PFSK-1 (cell line): ENCODE measurements around the gene FRAT1.

Experiments used
- FOXP2 ChIP-seq: optimal IDR thresholded peaks from 2 replicates; pipeline ENCODE3; 2011; ENCODE audit warnings: borderline replicate concordance, control low read depth, inconsistent platforms; ENCODE audit not compliant: insufficient read depth; ENCODE audit errors: extremely low read length, extremely low read depth
- POLR2AphosphoS5 ChIP-seq: IDR thresholded peaks from 2 replicates; pipeline ENCODE4 v1.6.1; 2012; ENCODE audit warnings: low read depth, mild to moderate bottlenecking, control low read depth, low read length, moderate library complexity
- SIN3A ChIP-seq: IDR thresholded peaks from 2 replicates; pipeline ENCODE4 v1.6.1; 2012; ENCODE audit warnings: mild to moderate bottlenecking, low read length, moderate library complexity, borderline replicate concordance; ENCODE audit not compliant: insufficient read depth
- TAF1 ChIP-seq: IDR thresholded peaks from 2 replicates; pipeline ENCODE4 v1.6.1; 2012; ENCODE audit warnings: low read length, control low read depth, borderline replicate concordance; ENCODE audit not compliant: insufficient read depth
- TF ChIP-seq, protein P1 (sequence below), 2 experiments: IDR thresholded peaks; 2 replicates each; pipeline versions ENCODE4 v1.6.1 to v1.8.0; 2011 to 2012; ENCODE audit warnings: low read depth in 2 of 2, low read length in 2 of 2, control low read depth in 1 of 2, inconsistent platforms in 1 of 2, mild to moderate bottlenecking in 1 of 2, moderate library complexity in 1 of 2; ENCODE audit not compliant: insufficient read depth in 1 of 2

FRAT1 gene

DNA sequence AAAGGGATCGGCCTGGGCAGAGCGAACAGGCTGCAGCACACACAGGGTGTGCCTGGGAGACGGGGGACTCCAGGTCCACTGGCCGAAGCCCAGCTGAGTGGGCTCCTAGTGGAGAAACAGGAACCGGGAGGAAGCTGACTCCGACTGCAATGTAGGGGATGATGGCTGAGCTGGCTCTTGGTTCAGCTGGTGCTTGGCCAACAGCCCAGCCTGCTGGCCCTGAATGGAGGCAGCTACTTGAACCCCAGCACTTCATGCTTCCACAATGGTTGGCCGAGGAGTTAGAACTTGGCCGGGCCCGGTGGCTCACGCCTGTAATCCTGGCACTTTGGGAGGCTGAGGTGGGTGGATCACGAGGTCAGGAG is 42.4 kb downstream of the FRAT1 start:
- TF ChIP-seq FOXP2 = no peak
- no peak for TF ChIP-seq SIN3A
- TF ChIP-seq POLR2AphosphoS5 = no peak

DNA sequence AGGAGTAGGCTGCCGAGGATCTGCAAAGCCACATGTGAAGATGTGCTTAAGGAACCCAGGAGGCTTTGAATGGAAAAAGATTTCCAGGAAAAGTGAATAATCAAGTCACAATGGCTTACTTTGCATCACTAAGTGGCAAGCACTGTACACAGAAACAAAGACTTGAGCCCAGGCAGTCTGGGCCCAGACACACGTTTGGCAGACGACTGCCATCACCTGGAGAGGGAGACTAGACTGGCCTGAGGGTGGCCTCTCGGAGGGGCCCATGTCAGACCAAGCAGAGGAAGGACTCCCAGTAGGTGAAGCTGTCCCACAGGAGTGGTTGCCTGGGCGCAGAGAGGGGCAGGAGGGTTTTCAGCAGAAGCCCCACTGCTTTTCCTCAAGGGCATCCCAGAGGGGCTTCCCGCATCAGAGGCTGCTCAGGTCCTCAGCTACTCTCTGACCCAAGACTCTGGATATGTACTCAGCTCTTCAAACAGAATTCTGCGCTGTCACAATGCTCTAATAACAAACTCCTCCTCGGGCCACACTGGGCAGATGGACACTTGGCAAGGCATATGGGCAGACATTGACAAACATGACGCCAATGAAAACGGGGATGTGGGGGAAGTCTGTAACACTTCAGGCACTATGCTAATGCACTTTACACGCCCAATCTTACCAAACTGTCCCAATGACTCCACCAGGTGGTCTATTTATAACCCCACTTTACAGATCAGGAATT is 43.4 kb downstream of the FRAT1 start:
- TF ChIP-seq TAF1 (no peak), POLR2AphosphoS5 (no peak), FOXP2 (no peak), SIN3A (no peak)
- TF ChIP-seq, protein P1, sequence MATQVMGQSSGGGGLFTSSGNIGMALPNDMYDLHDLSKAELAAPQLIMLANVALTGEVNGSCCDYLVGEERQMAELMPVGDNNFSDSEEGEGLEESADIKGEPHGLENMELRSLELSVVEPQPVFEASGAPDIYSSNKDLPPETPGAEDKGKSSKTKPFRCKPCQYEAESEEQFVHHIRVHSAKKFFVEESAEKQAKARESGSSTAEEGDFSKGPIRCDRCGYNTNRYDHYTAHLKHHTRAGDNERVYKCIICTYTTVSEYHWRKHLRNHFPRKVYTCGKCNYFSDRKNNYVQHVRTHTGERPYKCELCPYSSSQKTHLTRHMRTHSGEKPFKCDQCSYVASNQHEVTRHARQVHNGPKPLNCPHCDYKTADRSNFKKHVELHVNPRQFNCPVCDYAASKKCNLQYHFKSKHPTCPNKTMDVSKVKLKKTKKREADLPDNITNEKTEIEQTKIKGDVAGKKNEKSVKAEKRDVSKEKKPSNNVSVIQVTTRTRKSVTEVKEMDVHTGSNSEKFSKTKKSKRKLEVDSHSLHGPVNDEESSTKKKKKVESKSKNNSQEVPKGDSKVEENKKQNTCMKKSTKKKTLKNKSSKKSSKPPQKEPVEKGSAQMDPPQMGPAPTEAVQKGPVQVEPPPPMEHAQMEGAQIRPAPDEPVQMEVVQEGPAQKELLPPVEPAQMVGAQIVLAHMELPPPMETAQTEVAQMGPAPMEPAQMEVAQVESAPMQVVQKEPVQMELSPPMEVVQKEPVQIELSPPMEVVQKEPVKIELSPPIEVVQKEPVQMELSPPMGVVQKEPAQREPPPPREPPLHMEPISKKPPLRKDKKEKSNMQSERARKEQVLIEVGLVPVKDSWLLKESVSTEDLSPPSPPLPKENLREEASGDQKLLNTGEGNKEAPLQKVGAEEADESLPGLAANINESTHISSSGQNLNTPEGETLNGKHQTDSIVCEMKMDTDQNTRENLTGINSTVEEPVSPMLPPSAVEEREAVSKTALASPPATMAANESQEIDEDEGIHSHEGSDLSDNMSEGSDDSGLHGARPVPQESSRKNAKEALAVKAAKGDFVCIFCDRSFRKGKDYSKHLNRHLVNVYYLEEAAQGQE (IDR thresholded peaks at IDR 0.05; ENCODE audit: insufficient read depth in 1 of 2, low read depth in 2 of 2, low read length in 2 of 2) = no peak

DNA sequence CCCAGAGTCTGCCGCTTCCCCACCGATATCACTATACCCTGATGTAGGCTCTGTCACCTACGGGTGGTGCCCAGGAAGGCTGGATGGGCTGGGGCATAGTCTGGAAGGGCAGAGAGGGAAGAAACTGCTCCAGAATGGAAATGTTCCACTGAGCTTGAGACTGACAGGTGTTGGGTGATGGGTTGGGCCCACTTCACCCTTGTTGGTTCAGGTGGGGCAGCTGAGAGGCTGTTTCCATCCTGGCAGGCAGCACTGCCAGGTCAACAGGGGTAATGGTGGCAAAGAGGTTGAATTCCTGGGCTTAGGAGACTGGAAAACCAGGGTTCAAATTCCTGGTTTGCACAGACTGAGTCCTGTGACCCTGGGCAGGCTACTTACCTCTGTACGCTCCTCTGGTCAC is 44.0 kb downstream of the FRAT1 start:
- TF ChIP-seq TAF1 = no peak
- TF ChIP-seq SIN3A = no peak
- TF ChIP-seq, protein P1 (IDR thresholded peaks at IDR 0.05; ENCODE audit: insufficient read depth in 1 of 2, low read depth in 2 of 2, low read length in 2 of 2) = no peak
- no peak for TF ChIP-seq FOXP2
- TF ChIP-seq POLR2AphosphoS5 = no peak

DNA sequence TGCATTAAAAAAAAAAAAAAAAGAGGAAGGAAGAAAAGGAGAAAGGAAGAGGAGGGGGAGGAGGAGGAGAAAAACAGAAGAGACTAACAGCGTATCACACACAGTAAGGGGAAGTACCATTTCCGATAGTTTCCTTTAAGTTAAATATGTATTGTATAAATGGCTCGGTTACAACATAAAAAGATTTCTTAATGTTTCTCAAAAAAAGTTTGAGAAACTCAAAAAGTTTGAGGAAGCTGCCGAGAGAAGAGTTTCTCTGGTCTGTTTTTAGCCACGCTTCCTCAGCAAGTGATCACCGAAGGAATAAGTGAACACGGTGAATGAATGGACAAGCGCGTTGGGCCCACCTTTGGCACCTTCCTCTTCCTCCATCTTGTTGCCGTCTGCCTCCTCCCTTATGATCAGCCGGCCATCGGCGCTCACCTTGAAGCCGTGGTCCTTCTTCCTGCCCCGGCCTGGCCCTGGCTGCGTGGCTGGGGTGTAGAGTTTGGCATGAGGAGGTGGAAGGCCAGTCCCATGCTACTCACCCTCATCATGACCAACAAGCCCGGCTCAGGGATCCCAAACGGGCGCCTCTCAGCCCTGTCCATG is 46.8 kb downstream of the FRAT1 start:
- TF ChIP-seq, protein P1 (IDR thresholded peaks at IDR 0.05; ENCODE audit: insufficient read depth in 1 of 2, low read depth in 2 of 2, low read length in 2 of 2) = no peak
- no peak for TF ChIP-seq FOXP2
- no peak for TF ChIP-seq POLR2AphosphoS5
- no peak for TF ChIP-seq SIN3A
- TF ChIP-seq TAF1 = no peak

DNA sequence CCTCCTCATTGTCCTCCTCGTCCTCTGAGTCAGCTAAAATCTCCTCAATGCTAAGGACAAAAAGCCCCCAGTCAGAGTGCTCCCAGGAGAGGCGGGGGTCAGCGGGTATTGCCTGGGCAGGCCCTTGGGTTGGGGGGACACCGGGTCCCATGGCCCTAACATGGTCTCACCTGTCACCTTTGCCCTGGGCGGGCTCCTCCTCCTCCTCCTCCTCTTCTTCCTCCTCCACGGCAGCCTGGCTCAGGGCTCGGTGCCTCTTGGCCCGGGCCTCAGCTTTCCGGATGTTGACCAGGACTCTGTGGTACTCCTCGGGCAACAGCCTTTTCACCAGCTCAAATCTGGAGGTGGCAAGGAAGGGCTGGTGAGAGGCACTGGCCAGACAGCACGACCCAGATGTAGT is 47.5 kb downstream of the FRAT1 start:
- no peak for TF ChIP-seq TAF1
- TF ChIP-seq FOXP2 = no peak
- TF ChIP-seq, protein P1 (IDR thresholded peaks at IDR 0.05; ENCODE audit: insufficient read depth in 1 of 2, low read depth in 2 of 2, low read length in 2 of 2) = no peak
- no peak for TF ChIP-seq SIN3A
- TF ChIP-seq POLR2AphosphoS5 = no peak
